SK-N-MC (cell line): ENCODE data around the gene ITPR2.

Experiments
- EZH2 ChIP-seq: fragments of 200-600 bp; sonication (generic); IDR thresholded peaks from one replicate; pipeline ENCODE4 v1.6.1; 2017; ENCODE audit warnings: antibody characterized with exemption
- FOXP2 ChIP-seq: optimal IDR thresholded peaks from 2 replicates; pipeline ENCODE3; 2011; ENCODE audit warnings: mild to moderate bottlenecking, moderate library complexity; ENCODE audit not compliant: insufficient read depth; ENCODE audit errors: extremely low read length, control extremely low read depth
- POLR2AphosphoS5 ChIP-seq: IDR thresholded peaks from 2 replicates; pipeline ENCODE4 v1.6.1; 2012; ENCODE audit warnings: mild to moderate bottlenecking, low read depth, low read length, borderline replicate concordance

DNA sequence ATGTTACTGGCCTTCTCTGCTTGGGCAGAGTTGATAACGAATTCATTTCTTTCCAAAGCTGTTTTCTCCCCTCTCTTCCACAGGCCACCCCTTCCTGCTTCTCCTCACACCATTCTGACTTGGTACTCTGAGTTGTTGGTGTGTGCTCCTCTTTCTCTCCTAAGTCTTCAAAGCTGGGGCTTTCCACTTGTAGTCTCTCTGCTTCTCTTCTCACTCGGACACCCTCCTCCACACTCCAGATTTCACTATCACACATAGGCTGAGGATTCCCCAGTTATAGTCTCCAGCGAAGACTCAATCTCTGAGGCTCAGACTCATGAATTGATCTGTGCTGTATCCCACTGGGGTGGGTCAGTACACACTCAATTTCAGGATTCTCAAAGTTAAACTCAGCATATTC, 436.6 kb downstream of the ITPR2 start:
- no peak for TF ChIP-seq POLR2AphosphoS5
- no peak for TF ChIP-seq EZH2
- no peak for TF ChIP-seq FOXP2
